T-helper 1 cell (primary cell): ENCODE measurements around the gene NSDHL.
A peak's percentile ranks its signal among the peaks of the same experiment; 100 is the strongest.
"Not testable (repeated sequence)": the region's sequence is repeated elsewhere in the genome, so short reads cannot be mapped to it uniquely, and the experiment has no call there.

Experiments used
- DNase-seq, 5 donors: peaks; one replicate each; pipeline ENCODE4 v3.0.0-alpha.2; 2012 to 2020
- total RNA-seq, 4 donors: gene quantifications; one replicate each; lab custom pipeline; 2026; lab: John Stamatoyannopoulos, UW

The NSDHL gene
- total RNA-seq = 3.5 to 5.5 (median 4.5) reads per million in 4 donors

GRCh38 chrX:152830312-152831305, at the start of gene NSDHL, which contains the start of gene CETN2:
TSS of gene NSDHL (plus strand) at chrX:152831063. CDS start at chrX:152846325, 15,262 bp downstream.
TSS of gene CETN2 (minus strand) at chrX:152830757. CDS start at chrX:152830710, 47 bp downstream.
- peak; percentile 86 to 95 (median 89) for DNase-seq

- not testable (repeated sequence) for DNase-seq
Observed at GRCh38 chrX:152787062-152787461, 43.8 kb upstream of the NSDHL start.

DNA sequence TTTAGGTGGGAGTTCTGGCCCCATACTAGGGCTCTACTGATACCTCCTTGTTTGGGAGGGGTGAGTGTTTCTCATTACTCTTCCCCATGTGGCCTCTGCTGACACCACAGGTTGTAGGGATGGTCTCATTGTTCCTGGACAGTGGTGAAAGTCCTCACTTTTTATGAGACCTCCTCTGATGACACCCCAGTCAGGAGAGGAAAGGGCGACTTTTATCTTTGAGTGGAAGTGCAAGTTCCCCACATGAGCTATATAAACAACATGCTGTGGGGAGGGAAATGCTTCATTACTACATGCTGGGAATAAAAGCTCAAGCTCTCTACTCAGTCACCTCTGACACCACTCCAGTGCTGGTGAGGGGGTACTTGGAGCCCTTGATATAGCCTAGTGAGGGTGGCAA, 31.9 kb upstream of the NSDHL start:
- DNase-seq = no peak

GRCh38 chrX:152806035-152806434, 24.8 kb upstream of the NSDHL start:
- no peak for DNase-seq

DNA sequence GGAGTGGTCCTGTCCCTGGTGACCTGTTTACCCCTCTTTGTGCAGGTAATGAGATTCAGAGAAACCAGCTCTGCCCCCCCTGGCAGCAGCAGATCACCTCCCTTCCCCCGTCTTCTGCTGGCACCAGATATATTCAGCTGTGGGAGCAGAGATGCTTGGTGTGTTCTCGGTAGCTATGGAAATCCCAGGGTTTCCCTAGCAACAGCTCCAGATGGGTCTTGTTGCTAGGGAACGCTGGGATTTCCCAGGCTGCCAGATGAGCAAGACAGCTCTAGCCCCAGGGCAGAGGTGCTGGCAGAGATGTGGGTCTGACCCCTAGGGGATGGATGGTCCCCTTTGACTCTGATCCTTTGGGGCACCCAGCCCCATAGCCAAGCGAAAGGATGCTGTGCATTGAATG, 20.5 kb upstream of the NSDHL start:
- DNase-seq = no peak

DNA sequence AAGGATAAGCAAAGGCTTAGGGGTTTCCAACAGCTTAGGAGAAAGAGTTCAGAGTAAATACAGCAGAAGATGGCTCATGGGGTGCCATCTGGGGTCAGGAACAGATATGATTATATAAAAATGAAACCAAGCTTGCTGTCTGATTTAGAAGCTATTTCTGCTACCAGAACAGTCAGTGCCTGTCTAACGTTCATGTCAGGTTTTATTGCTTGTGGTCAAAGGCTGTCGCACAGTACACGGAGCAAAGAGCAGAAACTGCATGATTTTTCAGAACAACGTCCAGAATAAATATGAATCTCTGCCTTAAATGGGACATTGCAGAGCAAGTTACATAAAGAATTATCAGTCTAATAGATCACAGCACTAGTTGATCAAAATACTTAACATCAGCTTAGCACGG, 17.7 kb upstream of the NSDHL start:
- no peak for DNase-seq

DNA sequence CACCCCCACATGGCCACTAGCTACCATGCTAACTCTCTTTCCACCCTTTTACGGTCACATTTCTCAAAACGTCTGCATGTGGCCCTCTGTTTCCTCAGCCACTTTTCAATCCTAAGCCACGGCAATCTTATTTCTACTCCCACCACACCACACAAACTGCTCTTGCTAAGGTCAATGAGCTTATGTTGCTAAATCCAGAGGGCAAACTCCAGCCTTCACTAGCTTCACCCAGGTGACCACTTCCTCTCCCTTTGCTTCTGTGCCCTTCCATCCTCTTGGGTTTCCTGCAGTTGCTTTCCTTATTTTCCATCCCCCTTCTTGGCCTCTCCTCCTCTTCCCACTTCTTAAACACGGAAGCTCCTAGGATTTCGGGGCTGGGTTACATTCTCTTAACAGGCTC, 16.8 kb upstream of the NSDHL start:
- no peak for DNase-seq

DNA sequence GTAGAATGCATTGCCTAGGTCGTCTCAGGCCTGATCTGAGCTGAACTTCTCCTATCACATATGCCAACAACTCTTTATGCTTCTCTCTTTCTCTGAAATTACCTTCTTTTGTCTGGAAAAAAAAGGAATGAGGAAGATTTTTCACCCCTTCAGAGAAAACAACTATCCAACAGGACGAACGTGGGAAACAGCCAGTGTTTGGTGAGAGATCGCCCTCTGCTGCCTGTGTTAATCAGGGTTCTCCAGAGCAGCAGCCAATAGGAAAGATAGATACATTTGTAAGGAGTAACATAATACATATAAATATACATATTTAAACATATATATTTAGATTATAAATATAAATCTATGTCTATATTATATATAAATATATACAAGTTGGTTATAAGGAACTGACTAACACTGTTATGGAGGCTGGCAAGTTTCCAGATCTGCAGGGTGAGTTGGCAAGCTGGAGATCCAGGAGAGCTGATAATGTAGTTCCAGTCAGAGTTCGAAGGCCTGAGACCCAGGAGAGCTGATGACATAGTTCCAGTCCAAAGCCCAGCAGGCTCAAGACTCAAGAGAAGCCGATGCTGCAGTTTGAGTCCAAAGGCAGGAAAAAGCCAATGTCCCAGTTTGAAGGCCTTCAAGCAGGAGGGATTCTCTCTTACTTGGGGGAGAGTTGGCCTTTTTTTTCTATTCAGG, 13.6 kb upstream of the NSDHL start:
- no peak for DNase-seq

- no peak for DNase-seq
Observed at GRCh38 chrX:152818356-152818755, 12.5 kb upstream of the NSDHL start.

- DNase-seq = no peak
Observed at GRCh38 chrX:152819266-152819665, 11.6 kb upstream of the NSDHL start.

- DNase-seq = no peak
Observed at GRCh38 chrX:152819732-152820131, 11.1 kb upstream of the NSDHL start.

GRCh38 chrX:152821145-152821765, 9.6 kb upstream of the NSDHL start:
- no peak for DNase-seq

GRCh38 chrX:152822383-152823086, 8.3 kb upstream of the NSDHL start:
- DNase-seq = no peak

DNA sequence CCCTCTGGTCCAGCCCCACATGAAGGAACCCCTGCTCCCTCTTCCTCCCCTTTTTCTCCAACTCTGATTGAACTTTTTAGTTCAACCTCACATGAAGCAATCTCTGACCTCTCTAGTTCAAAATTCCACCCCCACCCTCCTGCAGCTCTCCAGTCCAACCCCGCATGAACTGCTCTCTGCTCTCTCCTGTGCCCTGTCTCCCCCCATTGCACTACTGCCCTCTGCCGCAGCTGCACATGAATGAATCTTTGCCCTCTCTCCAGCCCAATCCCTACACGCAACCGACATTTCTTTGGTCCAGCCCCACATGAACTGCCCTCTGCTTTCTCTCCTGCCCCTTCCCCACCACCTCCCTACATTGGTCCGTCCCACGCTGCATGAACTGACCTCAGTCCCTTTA, 7.2 kb upstream of the NSDHL start:
- DNase-seq = no peak

DNA sequence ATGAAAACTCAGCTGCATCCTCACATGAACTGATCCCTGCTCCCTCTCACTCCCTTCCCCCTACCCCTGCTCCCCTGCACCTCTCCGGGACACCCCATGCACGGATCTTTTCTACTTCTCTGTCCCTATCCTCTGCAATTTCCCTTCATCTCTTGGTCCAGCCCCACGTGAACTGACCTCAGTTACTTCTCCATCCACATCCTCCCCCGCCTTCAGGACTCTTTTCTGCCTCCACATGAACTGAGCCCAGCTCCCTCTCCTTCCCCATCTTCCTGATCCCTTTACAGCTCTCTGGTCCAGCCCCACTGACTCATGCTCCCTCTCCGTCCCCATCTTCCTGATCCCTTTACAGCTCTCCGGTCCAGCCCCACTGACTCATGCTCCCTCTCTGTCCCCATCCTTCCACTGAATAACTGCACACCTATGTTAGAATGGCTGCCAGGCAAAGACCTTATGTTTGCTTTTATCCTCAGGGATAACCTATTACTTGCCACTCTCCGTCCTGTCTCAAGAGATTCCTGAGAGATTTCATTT, 6.0 kb upstream of the NSDHL start:
- no peak for DNase-seq

- no peak for DNase-seq
Observed at GRCh38 chrX:152831391-152831790, 528 bp downstream of the NSDHL start.

- DNase-seq = no peak
Observed at GRCh38 chrX:152832520-152832919, 1.7 kb downstream of the NSDHL start.

DNA sequence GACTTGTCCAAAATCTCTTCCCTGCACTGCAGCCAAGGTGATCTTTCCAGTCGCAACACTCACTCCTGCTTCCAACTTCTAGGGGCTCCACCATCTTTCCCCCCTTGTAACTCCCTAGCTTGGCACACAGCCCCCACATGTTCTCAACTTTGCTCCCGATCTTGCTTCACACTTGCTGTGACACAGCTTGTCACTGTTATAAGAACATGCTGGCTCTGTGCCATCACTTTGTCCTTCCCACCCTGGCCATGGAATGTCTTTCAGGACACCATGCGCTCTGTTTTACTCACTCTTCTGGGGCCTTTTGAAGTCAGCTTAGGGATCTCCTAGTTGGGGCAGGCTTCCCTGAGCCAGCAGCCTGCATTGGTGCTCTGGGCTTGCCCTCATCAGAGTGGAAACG, 2.5 kb downstream of the NSDHL start:
- DNase-seq = no peak

- not testable (repeated sequence) for DNase-seq
Observed at GRCh38 chrX:152835470-152835869, 4.6 kb downstream of the NSDHL start.

DNA sequence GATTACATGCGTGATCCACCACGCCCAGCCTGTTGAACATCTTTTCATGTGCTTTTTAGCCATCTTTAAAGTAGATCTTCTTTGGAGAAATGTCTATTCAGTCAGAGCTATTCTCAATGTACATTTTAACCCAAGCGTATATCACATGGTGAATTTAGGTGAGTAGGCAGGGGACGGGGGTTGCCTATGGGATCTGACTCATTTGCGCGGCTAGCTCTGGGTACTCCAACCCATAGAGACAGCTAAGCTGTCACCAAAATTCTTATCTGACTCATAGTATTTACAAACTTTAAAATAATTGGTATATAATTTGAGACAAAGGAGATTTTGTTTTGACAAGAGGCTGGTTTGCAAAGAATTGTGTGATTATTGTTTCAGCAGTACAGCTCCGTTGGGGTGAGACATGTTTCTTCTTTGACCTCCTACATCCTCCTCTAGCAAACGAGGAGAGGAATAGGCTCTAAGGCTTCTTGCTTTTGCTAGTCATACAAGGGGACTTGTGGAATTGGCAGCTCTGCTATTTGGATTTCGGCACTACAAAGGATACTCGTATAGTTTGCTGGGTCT, 12.0 kb downstream of the NSDHL start:
- no peak for DNase-seq

- no peak for DNase-seq
Observed at GRCh38 chrX:152843852-152844251, 13.0 kb downstream of the NSDHL start.

GRCh38 chrX:152844256-152844655, 13.4 kb downstream of the NSDHL start:
- DNase-seq = no peak
